NCI-H748 (cell line): ENCODE data around the gene OMG.
"Not testable (repeated sequence)": the region's sequence is repeated elsewhere in the genome, so short reads cannot be mapped to it uniquely, and the experiment has no call there.

Experiments used
- DNase-seq: peaks from one replicate; lab custom pipeline; 2025; ENCODE audit not compliant: unreplicated experiment; lab: John Stamatoyannopoulos, UW

The OMG gene

GRCh38 chr17:31266042-31266441 is 31.0 kb downstream of the OMG start:
- no peak for DNase-seq

- DNase-seq, result not testable (repeated sequence)
Measured at GRCh38 chr17:31262923-31263322, 34.1 kb downstream of the OMG start.

GRCh38 chr17:31261601-31262000 is 35.4 kb downstream of the OMG start:
- no peak for DNase-seq

- no peak for DNase-seq
Measured at GRCh38 chr17:31260151-31260550, 36.9 kb downstream of the OMG start.

- DNase-seq, result no peak
Measured at GRCh38 chr17:31256936-31257335, 40.1 kb downstream of the OMG start.

- DNase-seq, result no peak
Measured at GRCh38 chr17:31254654-31255053, 42.4 kb downstream of the OMG start.

GRCh38 chr17:31252741-31253140 is 44.3 kb downstream of the OMG start:
- DNase-seq, result no peak

- no peak for DNase-seq
Measured at GRCh38 chr17:31251970-31252328, 45.1 kb downstream of the OMG start.

- no peak for DNase-seq
Measured at GRCh38 chr17:31251105-31251969, 45.7 kb downstream of the OMG start.

- no peak for DNase-seq
Measured at GRCh38 chr17:31250229-31250628, 46.8 kb downstream of the OMG start.

GRCh38 chr17:31249835-31250141 is 47.3 kb downstream of the OMG start:
- no peak for DNase-seq

GRCh38 chr17:31248986-31249834 is 47.8 kb downstream of the OMG start:
- DNase-seq, result no peak
